HepG2 (cell line): ENCODE measurements around the gene POMT1. TPM values are rescaled to one million over a fixed set of nuclear protein-coding genes. Genes with fewer than 3 reads are reported as not detected.

Source experiments
- BATF2 ChIP-seq: sonication (generic); formaldehyde crosslinking; IDR thresholded peaks from 2 replicates; pipeline ENCODE4 v1.8.0; 2022; ENCODE audit warnings: mild to moderate bottlenecking, missing genetic modification reagents, moderate library complexity
- DR1 ChIP-seq: sonication (generic); formaldehyde crosslinking; IDR thresholded peaks from 2 replicates; pipeline ENCODE4 v1.8.0; 2021; ENCODE audit warnings: mild to moderate bottlenecking, missing genetic modification reagents, inconsistent platforms
- HNF1B ChIP-seq: sonication (generic); formaldehyde crosslinking; IDR thresholded peaks from 2 replicates; pipeline ENCODE4 v1.5.1; 2020; ENCODE audit warnings: mild to moderate bottlenecking, moderate library complexity, missing genetic modification reagents
- MEIS1 ChIP-seq: sonication (generic); formaldehyde crosslinking; IDR thresholded peaks from 2 replicates; pipeline ENCODE4 v1.9.0; 2021; ENCODE audit warnings: mild to moderate bottlenecking, missing genetic modification reagents, moderate library complexity, borderline replicate concordance
- NCOA1 ChIP-seq: sonication (generic); formaldehyde crosslinking; IDR thresholded peaks from 2 replicates; pipeline ENCODE4 v1.9.0; 2021; ENCODE audit warnings: missing genetic modification reagents
- RXRA ChIP-seq: sonication (generic); formaldehyde crosslinking; IDR thresholded peaks from 2 replicates; pipeline ENCODE4 v1.5.1; 2020; ENCODE audit warnings: missing genetic modification reagents
- STAG1 ChIP-seq: sonication (generic); formaldehyde crosslinking; IDR thresholded peaks from 2 replicates; pipeline ENCODE4 v1.4.0; 2020; ENCODE audit warnings: missing genetic modification reagents
- THAP8 ChIP-seq: sonication (generic); formaldehyde crosslinking; IDR thresholded peaks from 2 replicates; pipeline ENCODE4 v1.5.1; 2020; ENCODE audit warnings: missing genetic modification reagents, mild to moderate bottlenecking, borderline replicate concordance
- ZFP62 ChIP-seq: sonication (generic); formaldehyde crosslinking; IDR thresholded peaks from 2 replicates; pipeline ENCODE4 v1.4.0; 2020; ENCODE audit warnings: missing genetic modification reagents
- ZNF253 ChIP-seq: sonication (generic); formaldehyde crosslinking; IDR thresholded peaks from 2 replicates; pipeline ENCODE4 v1.8.0; 2022; ENCODE audit warnings: mild to moderate bottlenecking, missing genetic modification reagents, borderline replicate concordance
- ZNF503 ChIP-seq: sonication (generic); formaldehyde crosslinking; IDR thresholded peaks from 2 replicates; pipeline ENCODE4 v1.4.0; 2020; ENCODE audit warnings: missing genetic modification reagents
- ZNF614 ChIP-seq: IDR thresholded peaks from 2 replicates; pipeline ENCODE4 v1.6.1; 2018; ENCODE audit warnings: missing biosample characterization, missing genetic modification reagents, inconsistent platforms, borderline replicate concordance
- ZNF776 ChIP-seq: sonication (generic); formaldehyde crosslinking; IDR thresholded peaks from 2 replicates; pipeline ENCODE4 v1.4.0; 2020; ENCODE audit warnings: mild to moderate bottlenecking, missing genetic modification reagents
- ZNF784 ChIP-seq: sonication (generic); formaldehyde crosslinking; IDR thresholded peaks from 2 replicates; pipeline ENCODE4 v1.5.1; 2020; ENCODE audit warnings: missing genetic modification reagents, mild to moderate bottlenecking, borderline replicate concordance
- ZSCAN25 ChIP-seq: sonication (generic); formaldehyde crosslinking; IDR thresholded peaks from 2 replicates; pipeline ENCODE4 v1.8.0; 2022; ENCODE audit warnings: mild to moderate bottlenecking, missing genetic modification reagents
- polyA plus RNA-seq, 8 experiments: library from polyadenylated mRNA; depleted of rRNA in 3 of 8; stranded (reverse) in 7 of 8; unstranded in 1 of 8; fragments of >200 nt; fragmentation: Illumina TruSeq in 4 of 8; extraction: Trizol in 4 of 8; gene quantifications; 2 replicates each; pipeline versions ENCODE4 v1.2.1 to v1.2.3, GENCODE V29; 2011 to 2016; ENCODE audit warnings: low read depth in 4 of 8, missing spikeins in 1 of 8, mixed read lengths in 1 of 8; ENCODE audit not compliant: insufficient read depth in 1 of 8
- total RNA-seq, 5 experiments: library from RNA; depleted of rRNA; stranded (reverse); fragments of >200 nt; fragmentation: Illumina TruSeq; extraction: Trizol; gene quantifications; 2 replicates each; pipeline ENCODE4 v1.2.3, GENCODE V29; 2016; ENCODE audit warnings: low read depth in 1 of 5
- TF ChIP-seq, protein P1 (sequence below): sonication (generic); formaldehyde crosslinking; IDR thresholded peaks from 2 replicates; pipeline ENCODE4 v1.8.0; 2022; ENCODE audit warnings: missing genetic modification reagents, mild to moderate bottlenecking, inconsistent platforms, borderline replicate concordance
- TF ChIP-seq, protein P2 (sequence below), 2 experiments: sonication (generic) in 1 of 2; formaldehyde crosslinking in 1 of 2; IDR thresholded peaks; 2 replicates each; pipeline versions ENCODE4 v1.4.0 to v1.6.1; 2018 to 2020; ENCODE audit warnings: missing genetic modification reagents in 2 of 2, borderline replicate concordance in 1 of 2, low read depth in 1 of 2, mild to moderate bottlenecking in 1 of 2, missing biosample characterization in 1 of 2

The POMT1 gene
- total and polyA plus RNA-seq, 2 of the 13 experiments (the other 11 are each of a cell fraction or from before 2014, with no cell fraction given): 21.6 to 22.7 TPM

DNA sequence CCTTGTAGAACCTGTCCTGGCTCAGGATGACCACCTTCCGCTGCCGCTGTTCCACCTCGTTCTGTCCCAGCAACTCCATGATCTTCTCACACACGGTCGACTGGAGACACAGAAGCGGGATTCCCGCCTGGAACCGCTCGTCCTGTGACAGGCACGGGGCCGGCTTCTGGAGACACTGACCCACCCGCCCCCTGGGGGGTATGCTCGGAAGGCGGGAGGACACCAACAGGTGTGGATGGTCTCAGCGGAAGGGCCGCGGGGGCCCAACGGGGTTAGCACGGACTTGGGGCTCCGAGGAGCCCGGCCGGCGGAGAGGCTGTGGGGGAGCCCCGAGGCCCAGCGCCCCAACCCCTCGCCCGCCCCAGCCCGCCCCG lies 27.8 kb downstream of the POMT1 start (continued):
- TF ChIP-seq ZNF784 (CRISPR knock-in tag) (no peak), ZNF503 (CRISPR knock-in tag) (0 out of 2 replicates have a peak, but pooled peaks have one; percentile 11), ZNF614 (CRISPR knock-in tag) (no peak), ZNF253 (CRISPR knock-in tag) (no peak), DR1 (CRISPR knock-in tag) (0 out of 2 replicates have a peak, but pooled peaks have one; percentile 19), HNF1B (CRISPR knock-in tag) (no peak), BATF2 (CRISPR knock-in tag) (no peak), RXRA (CRISPR knock-in tag) (peak; percentile 11; the same call in 1 of the 2 replicates), THAP8 (CRISPR knock-in tag) (0 out of 2 replicates have a peak, but pooled peaks have one; percentile 53), ZNF776 (CRISPR knock-in tag) (0 out of 2 replicates have a peak, but pooled peaks have one; percentile 18), STAG1 (CRISPR knock-in tag) (0 out of 2 replicates have a peak, but pooled peaks have one; percentile 3), ZSCAN25 (CRISPR knock-in tag) (no peak), NCOA1 (CRISPR knock-in tag) (no peak), ZFP62 (CRISPR knock-in tag) (no peak), MEIS1 (no peak)
- TF ChIP-seq, protein P1, sequence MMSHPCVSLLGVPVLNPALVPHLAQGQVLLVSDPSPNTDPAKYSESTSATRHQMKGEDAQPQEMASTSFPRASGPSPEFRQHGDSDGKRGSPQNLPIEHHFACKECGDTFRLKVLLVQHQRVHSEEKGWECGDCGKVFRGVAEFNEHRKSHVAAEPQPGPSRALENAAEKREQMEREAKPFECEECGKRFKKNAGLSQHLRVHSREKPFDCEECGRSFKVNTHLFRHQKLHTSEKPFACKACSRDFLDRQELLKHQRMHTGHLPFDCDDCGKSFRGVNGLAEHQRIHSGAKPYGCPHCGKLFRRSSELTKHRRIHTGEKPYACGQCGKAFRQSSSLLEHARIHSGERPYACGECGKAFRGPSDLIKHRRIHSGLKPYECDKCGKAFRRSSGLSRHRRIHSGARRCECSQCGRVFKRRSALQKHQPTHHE (CRISPR knock-in tag): 0 out of 2 replicates have a peak, but pooled peaks have one; percentile 16
- TF ChIP-seq, protein P2, sequence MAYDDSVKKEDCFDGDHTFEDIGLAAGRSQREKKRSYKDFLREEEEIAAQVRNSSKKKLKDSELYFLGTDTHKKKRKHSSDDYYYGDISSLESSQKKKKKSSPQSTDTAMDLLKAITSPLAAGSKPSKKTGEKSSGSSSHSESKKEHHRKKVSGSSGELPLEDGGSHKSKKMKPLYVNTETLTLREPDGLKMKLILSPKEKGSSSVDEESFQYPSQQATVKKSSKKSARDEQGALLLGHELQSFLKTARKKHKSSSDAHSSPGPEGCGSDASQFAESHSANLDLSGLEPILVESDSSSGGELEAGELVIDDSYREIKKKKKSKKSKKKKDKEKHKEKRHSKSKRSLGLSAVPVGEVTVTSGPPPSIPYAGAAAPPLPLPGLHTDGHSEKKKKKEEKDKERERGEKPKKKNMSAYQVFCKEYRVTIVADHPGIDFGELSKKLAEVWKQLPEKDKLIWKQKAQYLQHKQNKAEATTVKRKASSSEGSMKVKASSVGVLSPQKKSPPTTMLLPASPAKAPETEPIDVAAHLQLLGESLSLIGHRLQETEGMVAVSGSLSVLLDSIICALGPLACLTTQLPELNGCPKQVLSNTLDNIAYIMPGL (CRISPR knock-in tag; IDR thresholded peaks at IDR 0.05; ENCODE audit: borderline replicate concordance in 1 of 2, low read depth in 1 of 2): 0 out of 4 replicates have a peak, but pooled peaks have one; percentile 17 to 40
